Upper lobe of right lung (tissue), 1 donor: ENCODE measurements around the gene DNAJC13. TPM values are rescaled to one million over a fixed set of nuclear protein-coding genes. Genes with fewer than 3 reads are reported as not detected.

ENCODE experiments used
- ATAC-seq: fragments of 200-7000 bp; cut with Tn5 transposase; one replicate; pipeline ENCODE4 v1.9.1; 2020; ENCODE audit warnings: mild to moderate bottlenecking, moderate library complexity
- DNase-seq: peaks from one replicate; pipeline ENCODE4 v3.0.0-alpha.2; 2020
- H3K27ac ChIP-seq: fragments of 200-600 bp; one replicate; pipeline ENCODE4 v1.8.0; 2022
- H3K27me3 ChIP-seq: fragments of 200-600 bp; one replicate; pipeline ENCODE4 v1.8.0; 2022; ENCODE audit warnings: mild to moderate bottlenecking
- H3K36me3 ChIP-seq: fragments of 200-600 bp; one replicate; pipeline ENCODE4 v1.8.0; 2022
- H3K4me1 ChIP-seq: fragments of 200-600 bp; one replicate; pipeline ENCODE4 v1.8.0; 2022
- H3K4me3 ChIP-seq: fragments of 200-600 bp; one replicate; pipeline ENCODE4 v1.8.0; 2022; ENCODE audit warnings: mild to moderate bottlenecking
- H3K9me3 ChIP-seq: fragments of 200-600 bp; one replicate; pipeline ENCODE4 v1.8.0; 2022
- intact Hi-C: fragments of 100-400 bp; cut with DNase I; formaldehyde crosslinking; loops from one replicate; pipeline ENCODE4 v1.11.0; 2022
- total RNA-seq: library from RNA; stranded (reverse); fragmentation: NEBNext Ultra II Directional; extraction: Animal tissue kit (Norgen Biotek cat#: 25700); gene quantifications from one replicate; pipeline ENCODE4 v1.2.1, GENCODE V29; 2021
- TF ChIP-seq, protein P1 (sequence below): fragments of 200-600 bp; IDR thresholded peaks from one replicate; pipeline ENCODE4 v1.8.0; 2022; ENCODE audit warnings: antibody characterized with exemption
- donor health status: DM: no; HTN: yes; CAD: no; lungs with severe emphysema.

Gene DNAJC13
- total RNA-seq, 1 donor from 2014 or later: 44.8 TPM

DNA sequence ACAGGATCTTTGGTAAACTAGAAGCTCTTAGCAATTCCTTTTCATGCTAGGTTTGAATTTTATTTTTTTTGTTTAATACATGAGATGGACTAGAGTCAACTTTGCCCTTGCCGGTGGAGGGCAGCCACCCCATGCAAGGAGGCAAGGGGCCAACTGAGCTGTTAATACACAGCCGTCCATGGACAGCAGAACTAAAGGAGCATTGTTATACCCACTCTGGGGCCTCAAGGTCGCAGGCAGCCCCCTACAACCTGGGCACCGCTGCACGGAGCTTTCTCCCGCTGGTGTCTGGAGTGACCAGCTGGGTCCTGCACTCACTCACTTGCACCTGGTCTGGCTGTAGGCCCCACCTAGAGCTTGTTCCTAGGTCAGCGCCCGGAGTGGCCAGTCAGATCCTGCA is 131.9 kb downstream of the DNAJC13 start:
- Histone ChIP-seq H3K27ac (no peak overlapping the region), H3K9me3 (no peaks in the 10 kb centered on the region), H3K4me3 (no peak overlapping the region), H3K27me3 (no peaks in the 10 kb centered on the region), H3K36me3 (no peaks in the 10 kb centered on the region), H3K4me1 (peaks cover 2% of the 10 kb centered on the region)
- TF ChIP-seq, protein P1, sequence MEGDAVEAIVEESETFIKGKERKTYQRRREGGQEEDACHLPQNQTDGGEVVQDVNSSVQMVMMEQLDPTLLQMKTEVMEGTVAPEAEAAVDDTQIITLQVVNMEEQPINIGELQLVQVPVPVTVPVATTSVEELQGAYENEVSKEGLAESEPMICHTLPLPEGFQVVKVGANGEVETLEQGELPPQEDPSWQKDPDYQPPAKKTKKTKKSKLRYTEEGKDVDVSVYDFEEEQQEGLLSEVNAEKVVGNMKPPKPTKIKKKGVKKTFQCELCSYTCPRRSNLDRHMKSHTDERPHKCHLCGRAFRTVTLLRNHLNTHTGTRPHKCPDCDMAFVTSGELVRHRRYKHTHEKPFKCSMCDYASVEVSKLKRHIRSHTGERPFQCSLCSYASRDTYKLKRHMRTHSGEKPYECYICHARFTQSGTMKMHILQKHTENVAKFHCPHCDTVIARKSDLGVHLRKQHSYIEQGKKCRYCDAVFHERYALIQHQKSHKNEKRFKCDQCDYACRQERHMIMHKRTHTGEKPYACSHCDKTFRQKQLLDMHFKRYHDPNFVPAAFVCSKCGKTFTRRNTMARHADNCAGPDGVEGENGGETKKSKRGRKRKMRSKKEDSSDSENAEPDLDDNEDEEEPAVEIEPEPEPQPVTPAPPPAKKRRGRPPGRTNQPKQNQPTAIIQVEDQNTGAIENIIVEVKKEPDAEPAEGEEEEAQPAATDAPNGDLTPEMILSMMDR: no peak
- DNase-seq (no peak), ATAC-seq (no peak)
- intact Hi-C loops: no loop called here

DNA sequence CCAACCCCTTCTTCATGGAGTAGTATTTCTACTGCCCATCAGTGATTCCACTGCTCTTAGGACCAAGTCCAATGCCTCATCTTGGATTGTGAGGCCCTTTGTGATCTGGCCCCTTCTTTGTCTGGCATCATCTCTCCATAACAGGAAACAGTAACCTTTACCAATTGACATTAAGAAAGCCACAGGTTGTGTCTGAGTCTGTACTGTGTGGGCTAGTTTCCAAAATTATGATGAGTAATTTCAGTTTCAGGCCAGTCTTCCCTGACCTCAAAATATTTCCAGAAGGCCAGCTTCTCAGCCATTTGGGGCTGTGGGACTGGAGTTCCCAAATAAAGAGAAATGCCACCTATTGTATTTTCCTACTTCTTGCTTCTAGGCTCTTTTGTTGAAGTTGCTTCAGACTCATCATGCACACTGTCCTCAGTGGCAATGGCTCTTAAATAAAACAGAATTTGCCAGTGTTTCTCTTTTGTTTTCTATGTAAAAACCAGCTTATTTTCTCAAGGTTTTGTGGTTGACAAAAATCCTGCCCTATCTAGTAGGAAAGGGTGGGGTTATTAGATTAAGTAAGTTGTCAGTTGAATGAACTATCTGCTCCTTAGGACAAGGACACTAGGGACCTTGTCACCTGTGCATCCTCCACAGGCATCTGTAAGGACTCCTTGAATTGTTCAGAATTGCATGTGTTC is 132.7 kb downstream of the DNAJC13 start:
- Histone ChIP-seq H3K27me3 (no peaks in the 10 kb centered on the region), H3K4me1 (peaks cover 6% of the 10 kb centered on the region), H3K9me3 (no peaks in the 10 kb centered on the region), H3K4me3 (no peak overlapping the region), H3K27ac (no peak overlapping the region), H3K36me3 (no peaks in the 10 kb centered on the region)
- ATAC-seq: no peak
- DNase-seq: no peak
- TF ChIP-seq, protein P1: no peak
- intact Hi-C loops: no loop called here

DNA sequence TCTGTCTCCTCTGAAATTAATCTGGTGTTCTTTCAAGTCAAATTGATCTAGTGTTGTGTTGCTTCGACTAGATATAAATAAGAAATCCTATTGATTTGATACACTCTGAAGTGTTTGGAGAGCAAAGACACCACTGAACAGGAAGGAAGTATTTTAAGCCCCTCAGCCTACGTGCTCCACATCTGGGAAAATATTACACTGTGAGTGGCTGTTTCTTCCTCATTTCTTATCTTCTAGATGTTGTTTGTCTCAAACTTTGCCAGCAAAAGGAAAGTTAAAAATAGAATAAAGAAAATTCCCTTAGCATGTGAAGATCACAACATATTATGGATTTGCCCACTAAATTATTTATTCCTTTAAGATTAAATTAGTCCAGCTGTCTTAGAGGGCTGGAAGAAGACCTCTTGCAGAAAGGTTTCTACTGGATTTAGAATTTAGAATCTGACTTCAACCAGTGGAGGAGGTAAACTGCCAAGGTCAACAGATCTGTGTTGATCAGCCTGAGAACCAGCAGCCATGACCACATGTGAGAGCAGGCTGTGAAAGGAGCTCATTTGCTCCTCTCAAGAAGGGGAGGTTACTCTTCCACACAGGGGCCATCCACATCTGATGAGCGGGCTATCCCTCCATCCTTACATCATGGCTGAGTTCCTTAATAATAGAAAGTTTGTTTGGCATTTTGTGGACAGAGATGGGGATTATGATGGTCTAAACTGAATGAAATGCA is 133.4 kb downstream of the DNAJC13 start:
- ATAC-seq: no peak
- TF ChIP-seq, protein P1: no peak
- Histone ChIP-seq H3K9me3 (no peaks in the 10 kb centered on the region), H3K36me3 (no peaks in the 10 kb centered on the region), H3K4me3 (no peak overlapping the region), H3K27ac (no peak overlapping the region), H3K4me1 (peaks cover 6% of the 10 kb centered on the region), H3K27me3 (no peaks in the 10 kb centered on the region)
- DNase-seq: no peak
- intact Hi-C loops: no loop called here

DNA sequence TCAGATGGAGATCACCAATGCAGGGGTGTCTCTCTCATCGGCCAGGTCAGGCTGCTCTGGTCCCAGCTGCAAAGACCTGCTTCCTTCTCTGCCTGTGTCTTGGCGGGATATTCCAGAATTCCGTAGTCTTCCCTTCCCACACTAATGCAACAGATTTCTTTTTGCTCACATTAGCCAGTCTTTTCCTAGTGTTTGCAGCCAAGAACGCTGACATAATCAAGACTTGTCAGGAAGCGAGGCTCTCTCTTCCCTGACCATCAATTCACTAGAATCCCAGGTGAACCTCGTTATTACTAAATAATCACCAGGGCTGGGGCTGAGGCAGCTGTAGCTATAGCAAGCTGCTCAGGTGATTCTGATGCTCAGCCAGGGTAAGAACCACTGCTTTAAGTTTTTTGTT is 136.5 kb downstream of the DNAJC13 start:
- Histone ChIP-seq H3K36me3 (no peaks in the 10 kb centered on the region), H3K4me3 (no peak overlapping the region), H3K27me3 (no peaks in the 10 kb centered on the region), H3K27ac (no peak overlapping the region), H3K4me1 (peaks cover 6% of the 10 kb centered on the region), H3K9me3 (no peaks in the 10 kb centered on the region)
- intact Hi-C loops: no loop called here
- TF ChIP-seq, protein P1: no peak
- DNase-seq (no peak), ATAC-seq (no peak)

DNA sequence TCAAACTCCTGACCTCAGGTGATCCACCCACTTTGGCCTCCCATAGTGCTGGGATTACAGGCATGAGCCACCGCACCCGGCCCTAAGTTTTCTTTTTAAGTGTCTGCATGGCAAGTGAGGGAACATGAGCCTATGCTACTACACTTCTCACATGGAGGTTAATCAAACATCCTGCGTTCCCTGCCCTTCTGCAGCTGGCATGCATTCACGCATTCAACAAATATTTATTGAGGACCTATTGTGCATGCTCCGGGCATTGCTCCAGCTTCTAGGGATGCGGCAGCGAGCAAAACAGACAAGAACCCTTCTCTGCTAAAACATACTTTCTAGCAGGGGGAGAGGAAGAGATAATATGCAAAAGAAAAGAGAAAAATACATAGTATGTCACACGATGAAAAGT is 137.1 kb downstream of the DNAJC13 start:
- Histone ChIP-seq H3K27me3 (no peaks in the 10 kb centered on the region), H3K4me3 (no peak overlapping the region), H3K36me3 (no peaks in the 10 kb centered on the region), H3K9me3 (no peaks in the 10 kb centered on the region), H3K4me1 (peaks cover 6% of the 10 kb centered on the region), H3K27ac (no peak overlapping the region)
- DNase-seq: no peak
- ATAC-seq: peak; percentile 10
- TF ChIP-seq, protein P1: no peak
- intact Hi-C loops: no loop called here
